Measurements from ENCODE around the gene GDPD3. TPM values are rescaled to one million over a fixed set of nuclear protein-coding genes. Genes with fewer than 3 reads are reported as not detected.

GDPD3 gene
- total RNA-seq, 1 experiment from 2014 or later = 2.1 TPM

DNA sequence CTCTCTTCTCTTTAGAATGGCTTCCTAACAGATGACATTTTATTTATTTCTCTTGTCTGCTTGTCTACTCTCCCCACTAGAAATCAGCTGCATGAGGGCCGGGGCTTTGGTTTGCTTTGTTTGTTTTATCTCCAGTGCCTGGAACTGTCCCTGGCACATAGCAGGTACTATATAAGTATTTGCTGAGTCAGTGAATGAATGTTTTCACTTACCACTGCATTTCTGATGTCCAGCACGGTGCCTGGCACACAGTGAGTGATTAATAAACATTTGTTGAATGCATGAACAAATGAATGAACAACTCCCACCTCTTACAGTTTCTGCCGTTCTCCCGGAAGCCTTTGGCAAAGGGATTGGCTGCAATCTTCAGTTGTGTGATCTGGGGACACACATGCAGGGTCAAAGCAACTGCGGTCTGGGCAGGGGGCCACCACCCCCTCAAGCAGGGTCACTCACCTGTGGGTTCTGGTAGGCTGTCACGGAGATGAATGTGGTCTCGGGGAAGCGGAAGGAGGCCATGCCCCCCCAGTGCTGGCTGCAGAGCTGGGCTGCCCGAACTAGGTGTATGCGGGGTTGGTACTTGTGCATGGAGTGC, 25.0 kb downstream of the GDPD3 start:
- peaks cover 4% of the 10 kb centered on the region; the same call in 1 of the 2 replicates for H3K36me3 ChIP-seq (ENCODE audit: insufficient read depth, low read length)
- no peaks in the 10 kb centered on the region for H3K27me3 ChIP-seq (ENCODE audit: low read length)
- no peak for DNase-seq
- no peak overlapping the region for H3K4me3 ChIP-seq (ENCODE audit: low read length)
- H4K20me1 ChIP-seq (ENCODE audit: insufficient read depth, low read depth, low read length) = no peaks in the 10 kb centered on the region
- no peak overlapping the region for H3K9ac ChIP-seq (ENCODE audit: low read length)
- no peak overlapping the region for H2AFZ ChIP-seq (ENCODE audit: low read length)
- H3K4me2 ChIP-seq (ENCODE audit: low read depth, low read length, poor library complexity, severe bottlenecking) = no peak overlapping the region
- no peaks in the 10 kb centered on the region for H3K9me2 ChIP-seq (replicated peaks; ENCODE audit: insufficient read depth, low read length)
- no peaks in the 10 kb centered on the region for H3K79me2 ChIP-seq (ENCODE audit: low read length)
- H3K27ac ChIP-seq (ENCODE audit: low read length) = no peak overlapping the region
- no peaks in the 10 kb centered on the region for H3K9me3 ChIP-seq (ENCODE audit: low read length)
- H3K4me1 ChIP-seq (ENCODE audit: low read length) = peaks cover 26% of the 10 kb centered on the region

DNA sequence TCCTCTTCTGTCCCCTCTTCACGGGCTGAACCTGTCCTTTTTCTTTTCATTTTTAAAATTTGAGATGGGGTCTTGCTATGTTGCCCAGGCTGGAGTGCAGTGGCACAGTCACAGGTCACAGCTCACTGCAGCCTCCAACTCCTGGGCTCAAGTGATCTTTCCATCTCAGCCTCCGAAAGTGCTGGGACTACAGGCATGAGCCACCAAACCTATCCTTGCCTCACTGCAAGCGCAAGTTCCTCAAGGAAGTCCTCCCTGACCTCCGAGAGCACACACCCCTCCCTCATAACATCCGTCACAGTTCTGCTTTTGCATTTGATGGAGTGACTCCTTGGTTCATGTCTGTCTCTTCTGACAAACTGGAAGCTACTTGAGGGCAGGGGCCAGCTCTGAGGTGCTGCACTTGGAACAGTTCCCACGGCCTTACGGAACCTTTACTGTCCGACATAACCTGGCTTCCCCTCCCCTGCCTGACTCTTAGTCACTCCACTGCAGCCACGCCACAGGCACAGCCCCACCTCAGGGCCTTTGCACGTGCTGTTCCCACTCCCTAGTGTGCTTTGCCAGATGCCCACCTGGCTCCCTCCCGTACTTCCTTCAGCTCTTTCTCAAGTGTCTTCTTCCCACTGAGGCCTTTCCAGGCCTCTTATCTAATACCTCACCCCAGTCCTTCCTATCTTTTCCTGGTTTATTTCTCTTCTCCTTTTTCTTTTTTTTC, 26.0 kb downstream of the GDPD3 start:
- Histone ChIP-seq H3K79me2 (ENCODE audit: low read length) (no peaks in the 10 kb centered on the region), H4K20me1 (ENCODE audit: insufficient read depth, low read depth, low read length) (no peaks in the 10 kb centered on the region), H3K4me2 (ENCODE audit: low read depth, low read length, poor library complexity, severe bottlenecking) (no peak overlapping the region), H3K9me2 (replicated peaks; ENCODE audit: insufficient read depth, low read length) (no peaks in the 10 kb centered on the region), H3K9ac (ENCODE audit: low read length) (no peak overlapping the region), H3K36me3 (ENCODE audit: insufficient read depth, low read length) (peaks cover 4% of the 10 kb centered on the region; the same call in 1 of the 2 replicates), H3K4me1 (ENCODE audit: low read length) (peaks cover 16% of the 10 kb centered on the region), H2AFZ (ENCODE audit: low read length) (no peak overlapping the region), H3K27me3 (ENCODE audit: low read length) (no peaks in the 10 kb centered on the region), H3K27ac (ENCODE audit: low read length) (no peak overlapping the region), H3K4me3 (ENCODE audit: low read length) (no peak overlapping the region), H3K9me3 (ENCODE audit: low read length) (no peaks in the 10 kb centered on the region)
- DNase-seq = no peak

GRCh38 chr16:30086291-30087140, 26.8 kb downstream of the GDPD3 start:
- Histone ChIP-seq H3K4me3 (ENCODE audit: low read length) (no peak overlapping the region), H3K4me2 (ENCODE audit: low read depth, low read length, poor library complexity, severe bottlenecking) (no peak overlapping the region), H3K27ac (ENCODE audit: low read length) (no peak overlapping the region), H3K36me3 (ENCODE audit: insufficient read depth, low read length) (peaks cover 4% of the 10 kb centered on the region; the same call in 1 of the 2 replicates), H3K9me2 (replicated peaks; ENCODE audit: insufficient read depth, low read length) (no peaks in the 10 kb centered on the region), H3K9me3 (ENCODE audit: low read length) (no peaks in the 10 kb centered on the region), H3K79me2 (ENCODE audit: low read length) (no peaks in the 10 kb centered on the region), H4K20me1 (ENCODE audit: insufficient read depth, low read depth, low read length) (no peaks in the 10 kb centered on the region), H3K4me1 (ENCODE audit: low read length) (peaks cover 10% of the 10 kb centered on the region), H3K9ac (ENCODE audit: low read length) (no peak overlapping the region), H3K27me3 (ENCODE audit: low read length) (no peaks in the 10 kb centered on the region), H2AFZ (ENCODE audit: low read length) (no peak overlapping the region)
- DNase-seq = no peak

DNA sequence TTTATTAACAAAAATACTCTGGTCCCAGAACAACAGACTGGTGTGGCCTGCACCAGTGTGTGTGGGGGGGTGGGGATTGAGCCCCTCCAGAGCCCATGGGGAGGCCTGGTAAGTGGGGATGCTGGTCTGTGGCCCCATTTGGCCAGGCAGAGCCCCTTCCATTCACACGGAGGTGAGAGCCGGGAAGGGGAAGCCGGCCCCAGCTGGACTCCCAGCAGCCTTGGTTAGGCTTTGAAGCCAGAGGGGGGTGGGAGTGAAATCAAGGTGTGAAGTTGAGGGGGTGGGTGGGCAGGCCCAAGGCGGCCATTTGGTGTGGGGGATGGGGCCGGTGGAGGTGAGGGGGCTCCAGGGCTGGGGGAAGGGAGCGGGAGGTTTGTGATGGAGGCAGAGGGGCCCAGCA, 27.5 kb downstream of the GDPD3 start:
- H3K9me3 ChIP-seq (ENCODE audit: low read length) = no peaks in the 10 kb centered on the region
- no peaks in the 10 kb centered on the region for H4K20me1 ChIP-seq (ENCODE audit: insufficient read depth, low read depth, low read length)
- H3K27ac ChIP-seq (ENCODE audit: low read length) = no peak overlapping the region
- DNase-seq = no peak
- no peak overlapping the region for H3K4me2 ChIP-seq (ENCODE audit: low read depth, low read length, poor library complexity, severe bottlenecking)
- no peaks in the 10 kb centered on the region for H3K27me3 ChIP-seq (ENCODE audit: low read length)
- peaks cover 3% of the 10 kb centered on the region; the same call in 1 of the 2 replicates for H3K79me2 ChIP-seq (ENCODE audit: low read length)
- peaks cover 9% of the 10 kb centered on the region; the same call in 1 of the 2 replicates for H3K36me3 ChIP-seq (ENCODE audit: insufficient read depth, low read length)
- H3K9ac ChIP-seq (ENCODE audit: low read length) = no peak overlapping the region
- no peak overlapping the region for H2AFZ ChIP-seq (ENCODE audit: low read length)
- no peaks in the 10 kb centered on the region for H3K9me2 ChIP-seq (replicated peaks; ENCODE audit: insufficient read depth, low read length)
- H3K4me1 ChIP-seq (ENCODE audit: low read length) = peaks cover 4% of the 10 kb centered on the region; the same call in 1 of the 2 replicates
- H3K4me3 ChIP-seq (ENCODE audit: low read length) = no peak overlapping the region

DNA sequence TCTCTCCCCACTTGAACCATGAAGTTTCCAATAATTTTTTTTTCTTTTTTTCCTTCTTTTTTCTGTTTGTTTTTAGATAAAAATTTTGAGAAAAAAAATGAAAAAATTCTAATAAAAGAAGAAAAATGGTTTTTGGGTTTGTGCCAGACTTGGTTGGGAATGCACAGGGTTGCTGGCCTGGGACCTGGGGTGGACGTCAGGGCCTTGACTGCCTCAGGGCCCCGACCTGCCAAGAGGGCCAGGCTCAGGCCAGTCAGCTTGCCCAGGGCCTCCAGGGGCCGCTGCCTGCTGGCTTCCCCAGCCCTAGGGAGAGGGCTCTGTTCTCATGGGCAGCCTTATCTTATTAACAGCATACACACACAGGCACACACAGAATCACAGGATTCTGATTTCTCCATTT, 28.1 kb downstream of the GDPD3 start:
- Histone ChIP-seq H3K27ac (ENCODE audit: low read length) (no peak overlapping the region), H3K4me3 (ENCODE audit: low read length) (no peak overlapping the region), H4K20me1 (ENCODE audit: insufficient read depth, low read depth, low read length) (no peaks in the 10 kb centered on the region), H2AFZ (ENCODE audit: low read length) (no peak overlapping the region), H3K9me2 (replicated peaks; ENCODE audit: insufficient read depth, low read length) (no peaks in the 10 kb centered on the region), H3K4me1 (ENCODE audit: low read length) (peaks cover 3% of the 10 kb centered on the region; the same call in 1 of the 2 replicates), H3K36me3 (ENCODE audit: insufficient read depth, low read length) (peaks cover 11% of the 10 kb centered on the region; the same call in 1 of the 2 replicates), H3K9ac (ENCODE audit: low read length) (no peak overlapping the region), H3K79me2 (ENCODE audit: low read length) (peaks cover 3% of the 10 kb centered on the region; the same call in 1 of the 2 replicates), H3K9me3 (ENCODE audit: low read length) (no peaks in the 10 kb centered on the region), H3K4me2 (ENCODE audit: low read depth, low read length, poor library complexity, severe bottlenecking) (no peak overlapping the region), H3K27me3 (ENCODE audit: low read length) (no peaks in the 10 kb centered on the region)
- no peak for DNase-seq

GRCh38 chr16:30084816-30085159, 28.5 kb downstream of the GDPD3 start:
- H3K9ac ChIP-seq (ENCODE audit: low read length) = no peak overlapping the region
- H3K9me2 ChIP-seq (replicated peaks; ENCODE audit: insufficient read depth, low read length) = no peaks in the 10 kb centered on the region
- no peak overlapping the region for H3K4me2 ChIP-seq (ENCODE audit: low read depth, low read length, poor library complexity, severe bottlenecking)
- H3K79me2 ChIP-seq (ENCODE audit: low read length) = peaks cover 5% of the 10 kb centered on the region
- H3K27ac ChIP-seq (ENCODE audit: low read length) = no peak overlapping the region
- H2AFZ ChIP-seq (ENCODE audit: low read length) = no peak overlapping the region
- no peaks in the 10 kb centered on the region for H4K20me1 ChIP-seq (ENCODE audit: insufficient read depth, low read depth, low read length)
- no peak for DNase-seq
- H3K4me3 ChIP-seq (ENCODE audit: low read length) = no peak overlapping the region
- no peaks in the 10 kb centered on the region for H3K9me3 ChIP-seq (ENCODE audit: low read length)
- H3K27me3 ChIP-seq (ENCODE audit: low read length) = no peaks in the 10 kb centered on the region
- no peaks in the 10 kb centered on the region for H3K4me1 ChIP-seq (ENCODE audit: low read length)
- peaks cover 16% of the 10 kb centered on the region; the same call in 1 of the 2 replicates for H3K36me3 ChIP-seq (ENCODE audit: insufficient read depth, low read length)

GRCh38 chr16:30084096-30084815, 29.1 kb downstream of the GDPD3 start:
- DNase-seq = no peak
- H3K27ac ChIP-seq (ENCODE audit: low read length) = no peak overlapping the region
- no peaks in the 10 kb centered on the region for H3K9me2 ChIP-seq (replicated peaks; ENCODE audit: insufficient read depth, low read length)
- H3K79me2 ChIP-seq (ENCODE audit: low read length) = peaks cover 11% of the 10 kb centered on the region
- H3K9ac ChIP-seq (ENCODE audit: low read length) = no peak overlapping the region
- H2AFZ ChIP-seq (ENCODE audit: low read length) = no peak overlapping the region
- H3K9me3 ChIP-seq (ENCODE audit: low read length) = no peaks in the 10 kb centered on the region
- no peaks in the 10 kb centered on the region for H4K20me1 ChIP-seq (ENCODE audit: insufficient read depth, low read depth, low read length)
- H3K36me3 ChIP-seq (ENCODE audit: insufficient read depth, low read length) = peaks cover 21% of the 10 kb centered on the region
- no peak overlapping the region for H3K4me2 ChIP-seq (ENCODE audit: low read depth, low read length, poor library complexity, severe bottlenecking)
- no peaks in the 10 kb centered on the region for H3K4me1 ChIP-seq (ENCODE audit: low read length)
- H3K27me3 ChIP-seq (ENCODE audit: low read length) = no peaks in the 10 kb centered on the region
- no peak overlapping the region for H3K4me3 ChIP-seq (ENCODE audit: low read length)

Measured in Karpas-422 (cell line).